SK-N-SH treated with all-trans-retinoic acid at 6 μM for 48 hours (cell line): ENCODE measurements around the gene TNIK.
"Not testable (repeated sequence)": the region's sequence is repeated elsewhere in the genome, so short reads cannot be mapped to it uniquely, and the experiment has no call there.

Experiments used
- ATAC-seq: fragments of 200-7000 bp; cut with Tn5 transposase; 3 replicates; pipeline ENCODE4 v1.9.1; 2020; ENCODE audit warnings: mild to moderate bottlenecking, moderate library complexity
- ARNTL ChIP-seq: fragments of 450-650 bp; formaldehyde crosslinking; IDR thresholded peaks from 2 replicates; pipeline ENCODE4 v1.5.0; 2020; ENCODE audit warnings: low read depth, mild to moderate bottlenecking, moderate library complexity, borderline replicate concordance
- CREB5 ChIP-seq: fragments of 250-450 bp; sonication (Bioruptor Pico); IDR thresholded peaks from 2 replicates; pipeline ENCODE4 v1.5.1; 2020; ENCODE audit warnings: low read depth, mild to moderate bottlenecking, moderate library complexity
- CSRNP3 ChIP-seq: fragments of 250-450 bp; sonication (Bioruptor Pico); IDR thresholded peaks from 2 replicates; pipeline ENCODE4 v1.5.1; 2021; ENCODE audit warnings: mild to moderate bottlenecking, moderate library complexity
- ESRRG ChIP-seq: fragments of 250-450 bp; sonication (Bioruptor Pico); IDR thresholded peaks from 2 replicates; pipeline ENCODE4 v1.6.1; 2021; ENCODE audit warnings: mild to moderate bottlenecking
- ISL1 ChIP-seq: fragments of 250-450 bp; sonication (Bioruptor Pico); IDR thresholded peaks from 2 replicates; pipeline ENCODE4 v2.1.2; 2022; ENCODE audit warnings: mild to moderate bottlenecking, moderate library complexity
- OSR1 ChIP-seq: fragments of 250-450 bp; sonication (Bioruptor Pico); IDR thresholded peaks from 2 replicates; pipeline ENCODE4 v1.8.0; 2022; ENCODE audit warnings: moderate library complexity, mild to moderate bottlenecking, inconsistent platforms
- PATZ1 ChIP-seq: fragments of 250-450 bp; sonication (Bioruptor Pico); IDR thresholded peaks from 2 replicates; pipeline ENCODE4 v1.8.0; 2020; ENCODE audit warnings: mild to moderate bottlenecking, moderate library complexity, borderline replicate concordance
- POU6F1 ChIP-seq: fragments of 250-450 bp; sonication (Bioruptor Pico); IDR thresholded peaks from 2 replicates; pipeline ENCODE4 v1.8.0; 2021; ENCODE audit warnings: low read depth, mild to moderate bottlenecking, moderate library complexity, borderline replicate concordance
- PPARA ChIP-seq: fragments of 250-450 bp; sonication (Bioruptor Pico); IDR thresholded peaks from 2 replicates; pipeline ENCODE4 v1.5.0; 2020; ENCODE audit warnings: mild to moderate bottlenecking, borderline replicate concordance
- RARB ChIP-seq: fragments of 250-450 bp; sonication (Bioruptor Pico); IDR thresholded peaks from 2 replicates; pipeline ENCODE4 v1.8.0; 2021; ENCODE audit warnings: mild to moderate bottlenecking, moderate library complexity
- SNAI2 ChIP-seq: fragments of 250-450 bp; sonication (Bioruptor Pico); IDR thresholded peaks from 2 replicates; pipeline ENCODE4 v1.5.0; 2020; ENCODE audit warnings: mild to moderate bottlenecking, moderate library complexity
- TCF4 ChIP-seq: fragments of 250-450 bp; sonication (Bioruptor Pico); IDR thresholded peaks from 2 replicates; pipeline ENCODE4 v1.8.0; 2021; ENCODE audit warnings: mild to moderate bottlenecking, moderate library complexity, borderline replicate concordance
- TOX ChIP-seq: fragments of 250-450 bp; sonication (Bioruptor Pico); IDR thresholded peaks from 2 replicates; pipeline ENCODE4 v1.8.0; 2021; ENCODE audit warnings: mild to moderate bottlenecking, moderate library complexity, borderline replicate concordance
- TSHZ2 ChIP-seq: fragments of 250-450 bp; sonication (Bioruptor Pico); IDR thresholded peaks from 2 replicates; pipeline ENCODE4 v1.5.0; 2020; ENCODE audit warnings: mild to moderate bottlenecking, moderate library complexity
- ZC3H10 ChIP-seq: fragments of 250-450 bp; sonication (Bioruptor Pico); IDR thresholded peaks from 2 replicates; pipeline ENCODE4 v1.5.1; 2021; ENCODE audit warnings: mild to moderate bottlenecking, moderate library complexity
- ZFP3 ChIP-seq: fragments of 250-450 bp; sonication (Bioruptor Pico); IDR thresholded peaks from 2 replicates; pipeline ENCODE4 v1.5.0; 2020; ENCODE audit warnings: mild to moderate bottlenecking, moderate library complexity
- ZNF70 ChIP-seq: fragments of 450-650 bp; formaldehyde crosslinking; IDR thresholded peaks from 2 replicates; pipeline ENCODE4 v1.5.0; 2020; ENCODE audit warnings: mild to moderate bottlenecking, moderate library complexity

TNIK gene

GRCh38 chr3:171384101-171384891, 75.9 kb downstream of the TNIK start (continued):
- TF ChIP-seq TSHZ2 (no peak), ZFP3 (CRISPR knock-in tag) (no peak)

GRCh38 chr3:171383206-171384018, 76.8 kb downstream of the TNIK start:
- TF ChIP-seq RARB (no peak), TOX (no peak), CREB5 (CRISPR knock-in tag) (no peak), OSR1 (no peak), ESRRG (CRISPR knock-in tag) (no peak)
- peak; percentile 13; the same call in 2 of the 3 replicates for ATAC-seq

GRCh38 chr3:171382347-171382746, 77.9 kb downstream of the TNIK start:
- not testable (repeated sequence) for ATAC-seq

GRCh38 chr3:171380711-171381425, 79.3 kb downstream of the TNIK start:
- peak; percentile 6; the same call in 1 of the 3 replicates for ATAC-seq
- no peak for TF ChIP-seq OSR1
- TF ChIP-seq CSRNP3, result no peak
- TF ChIP-seq POU6F1 (CRISPR knock-in tag), result no peak
- no peak for TF ChIP-seq ISL1 (CRISPR knock-in tag)
- TF ChIP-seq SNAI2 (CRISPR knock-in tag), result no peak
- no peak for TF ChIP-seq TCF4 (CRISPR knock-in tag)
- TF ChIP-seq ZNF70 (CRISPR knock-in tag), result no peak
- TF ChIP-seq PPARA, result no peak

- TF ChIP-seq PATZ1 (no peak), ZC3H10 (CRISPR knock-in tag) (no peak), ARNTL (no peak)
- TF ChIP-seq, all 23 proteins: peak for 0
- peak; percentile 24; the same call in 2 of the 3 replicates for ATAC-seq
Observed at GRCh38 chr3:171379961-171380483, 80.2 kb downstream of the TNIK start.
